ENCODE measurements around the gene PCDHB12. TPM values are rescaled to one million over a fixed set of nuclear protein-coding genes. Genes with fewer than 3 reads are reported as not detected.
"Not testable (repeated sequence)": the region's sequence is repeated elsewhere in the genome, so short reads cannot be mapped to it uniquely, and the experiment has no call there.

PCDHB12 gene
- total RNA-seq, 1 donor from 2014 or later: 1.7 TPM

- Mint-ChIP-seq H3K4me3 (ENCODE audit: unreplicated experiment) (no peak overlapping the region), H3K4me1 (ENCODE audit: low read depth) (no peaks in the 10 kb centered on the region), H3K27ac (ENCODE audit: unreplicated experiment) (no peak overlapping the region), H3K9me3 (ENCODE audit: low read depth) (peaks cover 37% of the 10 kb centered on the region), H3K36me3 (ENCODE audit: low read depth) (peaks cover 24% of the 10 kb centered on the region), H3K27me3 (ENCODE audit: low read depth) (no peaks in the 10 kb centered on the region)
- DNase-seq (ENCODE audit: low spot score): no peak
- TF ChIP-seq CTCF (IDR thresholded peaks at IDR 0.05): no peak
Measured at GRCh38 chr5:141180313-141180712, 28.2 kb upstream of the PCDHB12 start.

- H3K27ac Mint-ChIP-seq (ENCODE audit: unreplicated experiment): peak within 1 kb of the TSS; percentile 79
- H3K27me3 Mint-ChIP-seq (ENCODE audit: low read depth): no peaks in the 10 kb centered on the region
- DNase-seq (ENCODE audit: low spot score): no peak
- H3K36me3 Mint-ChIP-seq (ENCODE audit: low read depth): peaks cover 33% of the 10 kb centered on the region
- peaks cover 48% of the 10 kb centered on the region for H3K9me3 Mint-ChIP-seq (ENCODE audit: low read depth)
- H3K4me3 Mint-ChIP-seq (ENCODE audit: unreplicated experiment): peak within 1 kb of the TSS; percentile 73
- no peaks in the 10 kb centered on the region for H3K4me1 Mint-ChIP-seq (ENCODE audit: low read depth)
- peak; percentile 77 for TF ChIP-seq CTCF (IDR thresholded peaks at IDR 0.05)
Measured at GRCh38 chr5:141182248-141182647, 26.3 kb upstream of the PCDHB12 start, which contains the start of gene PCDHB16. TSS of gene PCDHB16 (plus strand) at chr5:141182387. CDS start at chr5:141182560, 173 bp downstream.

- H3K4me1 Mint-ChIP-seq (ENCODE audit: low read depth); H3K4me3 Mint-ChIP-seq (ENCODE audit: unreplicated experiment); DNase-seq (ENCODE audit: low spot score); H3K27me3 Mint-ChIP-seq (ENCODE audit: low read depth); H3K27ac Mint-ChIP-seq (ENCODE audit: unreplicated experiment): not testable (repeated sequence)
- Mint-ChIP-seq H3K36me3 (ENCODE audit: low read depth) (peaks cover 40% of the 10 kb centered on the region), H3K9me3 (ENCODE audit: low read depth) (peaks cover 58% of the 10 kb centered on the region)
Measured at GRCh38 chr5:141184117-141184855, 24.2 kb upstream of the PCDHB12 start.

GRCh38 chr5:141186897-141187512, 21.5 kb upstream of the PCDHB12 start, which contains the start of gene PCDHB9:
TSS of gene PCDHB9 (plus strand) at chr5:141187161. CDS start at chr5:141187319, 158 bp downstream.
- H3K4me3 Mint-ChIP-seq (ENCODE audit: unreplicated experiment): peak within 1 kb of the TSS; percentile 44
- peaks cover 43% of the 10 kb centered on the region for H3K36me3 Mint-ChIP-seq (ENCODE audit: low read depth)
- no peaks in the 10 kb centered on the region for H3K4me1 Mint-ChIP-seq (ENCODE audit: low read depth)

GRCh38 chr5:141188682-141189081, 19.8 kb upstream of the PCDHB12 start:
- peaks cover 34% of the 10 kb centered on the region for H3K36me3 Mint-ChIP-seq (ENCODE audit: low read depth)
- not testable (repeated sequence) for H3K27me3 Mint-ChIP-seq (ENCODE audit: low read depth); H3K4me3 Mint-ChIP-seq (ENCODE audit: unreplicated experiment); H3K4me1 Mint-ChIP-seq (ENCODE audit: low read depth); H3K27ac Mint-ChIP-seq (ENCODE audit: unreplicated experiment); DNase-seq (ENCODE audit: low spot score)
- peaks cover 53% of the 10 kb centered on the region for H3K9me3 Mint-ChIP-seq (ENCODE audit: low read depth)

More at GRCh38 chr5:141186897-141187512, 21.5 kb upstream of the PCDHB12 start, which contains the start of gene PCDHB9:
- H3K27me3 Mint-ChIP-seq (ENCODE audit: low read depth): no peaks in the 10 kb centered on the region
- peak; percentile 60 for TF ChIP-seq CTCF (IDR thresholded peaks at IDR 0.05)
- peaks cover 53% of the 10 kb centered on the region for H3K9me3 Mint-ChIP-seq (ENCODE audit: low read depth)
- H3K27ac Mint-ChIP-seq (ENCODE audit: unreplicated experiment): no peak within 1 kb of the TSS
- no peak for DNase-seq (ENCODE audit: low spot score)

GRCh38 chr5:141189131-141189530, 19.4 kb upstream of the PCDHB12 start:
- not testable (repeated sequence) for DNase-seq (ENCODE audit: low spot score); H3K4me3 Mint-ChIP-seq (ENCODE audit: unreplicated experiment); H3K27ac Mint-ChIP-seq (ENCODE audit: unreplicated experiment); H3K27me3 Mint-ChIP-seq (ENCODE audit: low read depth); H3K4me1 Mint-ChIP-seq (ENCODE audit: low read depth)
- Mint-ChIP-seq H3K9me3 (ENCODE audit: low read depth) (peaks cover 52% of the 10 kb centered on the region), H3K36me3 (ENCODE audit: low read depth) (peaks cover 34% of the 10 kb centered on the region)
